T-cell (primary cell): ENCODE measurements around the gene TBL1XR1. TPM values are rescaled to one million over a fixed set of nuclear protein-coding genes. Genes with fewer than 3 reads are reported as not detected.

Source experiments
- ATAC-seq, 4 experiments: fragments of 200-7000 bp in 3 of 4; fragments of 150-1000 bp in 1 of 4; cut with Tn5 transposase; replicated peaks in 1 of 4; 1 replicate in 3 of 4; 2 replicates in 1 of 4; pipeline ENCODE4 v1.10.0; 2021; ENCODE audit warnings: moderate library complexity in 3 of 4, mild to moderate bottlenecking in 2 of 4, moderate number of reproducible peaks in 1 of 4
- CTCF ChIA-PET, 2 donors: fragments of 300-600 bp; sonication (Branson Sonifier 250); formaldehyde crosslinking; loops; one replicate each; lab custom pipeline; 2022; ENCODE audit warnings: antibody characterized with exemption in 2 of 2; lab: Charles Lee
- POLR2A ChIA-PET, 2 donors: fragments of 300-600 bp; sonication (Branson Sonifier 250); formaldehyde crosslinking; loops; one replicate each; lab custom pipeline; 2022; ENCODE audit warnings: antibody characterized with exemption in 2 of 2; lab: Charles Lee
- DNase-seq, 35 experiments: peaks; one replicate each; pipeline versions ENCODE4 v3.0.0 to v3.0.0-alpha.2; 2013 to 2023
- H3K27ac ChIP-seq: one replicate; pipeline ENCODE4 v1.5.1; 2013; ENCODE audit warnings: low read length
- H3K27me3 ChIP-seq, 2 experiments: replicated peaks in 1 of 2; 1 replicate in 1 of 2; 2 replicates in 1 of 2; pipeline versions ENCODE4 v1.6.1 to v1.7.0; 2013; ENCODE audit warnings: low read length in 1 of 2, mixed read lengths in 1 of 2; ENCODE audit not compliant: control insufficient read depth in 2 of 2, insufficient read depth in 2 of 2; ENCODE audit errors: extremely low read depth in 1 of 2
- H3K36me3 ChIP-seq, 2 donors: 1 replicate in 1 of 2; 2 replicates in 1 of 2; pipeline versions ENCODE4 v1.6.1 to v1.7.0; 2013; ENCODE audit warnings: low read length in 1 of 2; ENCODE audit not compliant: control insufficient read depth in 2 of 2, insufficient read depth in 1 of 2; ENCODE audit errors: extremely low read depth in 1 of 2
- H3K4me1 ChIP-seq, 2 experiments: 1 replicate in 1 of 2; 2 replicates in 1 of 2; pipeline versions ENCODE4 v1.6.1 to v1.7.0; 2013; ENCODE audit warnings: low read length in 2 of 2, mixed read lengths in 1 of 2; ENCODE audit not compliant: insufficient read depth in 2 of 2, control insufficient read depth in 1 of 2; ENCODE audit errors: extremely low read depth in 1 of 2
- H3K4me3 ChIP-seq, 2 donors: 1 replicate in 1 of 2; 2 replicates in 1 of 2; pipeline versions ENCODE4 v1.5.1 to v1.7.0; 2013; ENCODE audit warnings: mild to moderate bottlenecking in 2 of 2, low read length in 1 of 2, moderate library complexity in 1 of 2; ENCODE audit not compliant: control insufficient read depth in 1 of 2; ENCODE audit errors: extremely low read depth in 1 of 2
- H3K9me3 ChIP-seq: 2 replicates; pipeline ENCODE4 v1.7.0; 2013
- H3K27ac Mint-ChIP-seq, 2 donors: one replicate each; pipeline ENCODE4 v1.8.0; 2020 to 2021; ENCODE audit warnings: mild to moderate bottlenecking in 2 of 2, mixed read lengths in 2 of 2
- H3K27me3 Mint-ChIP-seq, 2 donors: one replicate each; pipeline ENCODE4 v1.8.0; 2021 to 2022; ENCODE audit warnings: mixed read lengths in 2 of 2
- H3K36me3 Mint-ChIP-seq: one replicate; pipeline ENCODE4 v1.8.0; 2021; ENCODE audit warnings: mixed read lengths
- H3K4me1 Mint-ChIP-seq, 3 donors: one replicate each; pipeline ENCODE4 v1.8.0; 2020 to 2022; ENCODE audit warnings: mixed read lengths in 3 of 3, mild to moderate bottlenecking in 1 of 3
- H3K4me3 Mint-ChIP-seq, 3 donors: one replicate each; pipeline ENCODE4 v1.8.0; 2020 to 2022; ENCODE audit warnings: mild to moderate bottlenecking in 3 of 3, mixed read lengths in 3 of 3, moderate library complexity in 3 of 3
- H3K9me3 Mint-ChIP-seq, 3 donors: one replicate each; pipeline ENCODE4 v1.8.0; 2020 to 2022; ENCODE audit warnings: mixed read lengths in 3 of 3
- WGBS: methylation state at CpG from one replicate; pipeline ENCODE4 v1.1.5; 2013; ENCODE audit warnings: missing lambda C conversion rate; ENCODE audit not compliant: insufficient coverage; 5-methylcytosine and 5-hydroxymethylcytosine counted together
- total RNA-seq, 35 experiments: library from RNA in 6 of 35; stranded (reverse) in 6 of 35; fragments of 120-200 nt in 1 of 35; gene quantifications; one replicate each; pipeline versions ENCODE4 v1.2.1 to v1.2.4 and lab custom pipeline; 2013 to 2026

TBL1XR1 gene
- total RNA-seq, 5 donors from 2014 or later (not counting 1 experiment from before 2014, with no cell fraction given), result 120 to 156 (median 140) TPM

DNA sequence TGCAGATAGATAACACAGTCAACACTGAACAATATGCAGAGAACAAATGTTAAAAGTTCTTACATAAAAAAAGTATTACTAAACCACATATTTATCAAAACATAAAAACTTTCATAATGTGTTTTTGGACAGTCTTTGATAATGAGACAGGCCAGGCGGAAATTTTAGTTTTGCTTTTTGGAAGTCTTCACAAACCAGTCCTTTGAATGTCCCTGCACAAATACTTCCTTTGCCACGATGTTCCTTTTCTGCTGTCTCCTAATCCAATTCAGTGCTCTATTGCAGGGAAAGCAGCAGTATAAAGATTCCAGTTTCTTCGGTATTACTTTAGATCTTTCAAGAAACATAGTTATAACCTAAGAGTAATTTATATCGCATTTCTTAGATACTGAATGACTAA, 135.9 kb downstream of the TBL1XR1 start:
- Histone ChIP-seq H3K9me3 (no peaks in the 10 kb centered on the region), H3K27ac (no peak overlapping the region), H3K4me3 (no peak overlapping the region), H3K36me3 (peaks cover 0 to 4% of the 10 kb centered on the region in 2 donors), H3K27me3 (no peaks in the 10 kb centered on the region), H3K4me1 (peaks cover 7 to 13% of the 10 kb centered on the region in 2 experiments)
- CTCF ChIA-PET, result no interaction called here
- H3K27me3 Mint-ChIP-seq, result no peaks in the 10 kb centered on the region
- DNase-seq, result no peak
- H3K4me3 Mint-ChIP-seq, result no peak overlapping the region
- H3K4me1 Mint-ChIP-seq, result peaks cover 26 to 61% (median 49%) of the 10 kb centered on the region in 3 donors
- no peaks in the 10 kb centered on the region for H3K9me3 Mint-ChIP-seq
- no peak for ATAC-seq
- H3K27ac Mint-ChIP-seq, result no peak overlapping the region
- 83% methylated on average over 1 of the region's 4 CpGs for WGBS
- POLR2A ChIA-PET, result no interaction called here
- peaks cover 18% of the 10 kb centered on the region for H3K36me3 Mint-ChIP-seq

GRCh38 chr3:177060492-177060891, 136.8 kb downstream of the TBL1XR1 start:
- no peaks in the 10 kb centered on the region for H3K27me3 Mint-ChIP-seq
- peak in 1 of 4 experiments; percentile 36 for ATAC-seq
- no peaks in the 10 kb centered on the region for H3K9me3 Mint-ChIP-seq
- H3K4me3 Mint-ChIP-seq, result no peak overlapping the region
- ChIA-PET POLR2A (no interaction called here), CTCF (interaction anchor here (0.6 to 1.5 kb wide), 2 partner anchors 9 to 411 kb away, joined by 6 read pairs; no protein-coding TSS in a partner anchor)
- peak overlapping the region in 1 of 2 donors; percentile 34 for H3K27ac Mint-ChIP-seq
- peaks cover 17 to 61% (median 47%) of the 10 kb centered on the region in 3 donors for H3K4me1 Mint-ChIP-seq
- peaks cover 0 to 4% of the 10 kb centered on the region in 2 donors for H3K36me3 ChIP-seq
- no peak overlapping the region for H3K27ac ChIP-seq
- peaks cover 7 to 15% of the 10 kb centered on the region in 2 experiments for H3K4me1 ChIP-seq
- DNase-seq, result no peak
- no peak overlapping the region for H3K4me3 ChIP-seq
- WGBS, result no CpG with 5 or more reads among the region's 1 CpG
- no peaks in the 10 kb centered on the region for H3K9me3 ChIP-seq
- peaks cover 15% of the 10 kb centered on the region for H3K36me3 Mint-ChIP-seq
- no peaks in the 10 kb centered on the region for H3K27me3 ChIP-seq

- DNase-seq, result no peak
- no peak overlapping the region for H3K4me3 ChIP-seq
- ATAC-seq, result no peak
- 100% methylated on average over 1 of the region's 2 CpGs for WGBS
- H3K27ac Mint-ChIP-seq, result peak overlapping the region in 1 of 2 donors; percentile 30
- H3K9me3 Mint-ChIP-seq, result no peaks in the 10 kb centered on the region
- H3K36me3 ChIP-seq, result no peaks in the 10 kb centered on the region
- H3K4me1 Mint-ChIP-seq, result peaks cover 11 to 55% (median 45%) of the 10 kb centered on the region in 3 donors
- ChIA-PET POLR2A (interaction anchor here (0.7 to 1.0 kb wide), 3 partner anchors 12 to 772 kb away, joined by 3 read pairs; no protein-coding TSS in a partner anchor), CTCF (interaction anchor here (0.6 to 0.9 kb wide), 3 partner anchors 140 to 719 kb away, joined by 4 to 8 read pairs (median 4); no protein-coding TSS in a partner anchor)
- no peaks in the 10 kb centered on the region for H3K27me3 Mint-ChIP-seq
- no peaks in the 10 kb centered on the region for H3K27me3 ChIP-seq
- H3K4me1 ChIP-seq, result peaks cover 7 to 15% of the 10 kb centered on the region in 2 experiments
- H3K9me3 ChIP-seq, result no peaks in the 10 kb centered on the region
- H3K36me3 Mint-ChIP-seq, result peaks cover 9% of the 10 kb centered on the region
- no peak overlapping the region for H3K4me3 Mint-ChIP-seq
- H3K27ac ChIP-seq, result no peak overlapping the region
Measured at GRCh38 chr3:177058648-177059047, 138.6 kb downstream of the TBL1XR1 start.

DNA sequence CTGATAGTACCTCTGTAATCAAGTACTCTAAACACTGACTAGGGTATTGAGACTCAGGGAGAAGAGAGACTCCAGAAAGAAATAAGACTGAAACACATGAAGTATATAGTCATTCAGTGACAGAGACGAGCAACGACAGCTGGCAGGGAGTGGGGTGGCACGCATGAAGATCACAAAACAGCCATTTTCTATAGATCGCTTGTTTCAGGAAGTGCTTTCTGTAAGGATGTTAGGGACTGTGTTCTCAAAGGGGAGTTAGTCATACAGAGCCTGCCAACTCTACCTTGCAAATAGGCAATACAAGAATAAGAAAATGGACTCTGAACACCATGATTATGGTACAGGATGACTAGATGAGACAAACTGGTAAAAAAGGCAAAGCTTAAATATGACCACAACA, 139.5 kb downstream of the TBL1XR1 start:
- H3K4me3 Mint-ChIP-seq, result no peak overlapping the region
- peaks cover 5 to 48% (median 37%) of the 10 kb centered on the region in 3 donors for H3K4me1 Mint-ChIP-seq
- no peak overlapping the region for H3K4me3 ChIP-seq
- ChIA-PET CTCF (interaction anchor here in 1 of 2 donors (0.6 to 0.9 kb wide), 2 partner anchors 141 to 249 kb away, joined by 3 to 4 read pairs; no protein-coding TSS in a partner anchor), POLR2A (interaction anchor here (0.6 to 1.0 kb wide), 6 partner anchors 11 to 1125 kb away, joined by 3 to 6 read pairs (median 3); no protein-coding TSS in a partner anchor)
- H3K9me3 Mint-ChIP-seq, result no peaks in the 10 kb centered on the region
- no peaks in the 10 kb centered on the region for H3K27me3 Mint-ChIP-seq
- H3K27ac Mint-ChIP-seq, result no peak overlapping the region
- DNase-seq, result peak in 31 of 35 experiments; percentile 3 to 57 (median 13)
- peaks cover 5 to 15% of the 10 kb centered on the region in 2 experiments for H3K4me1 ChIP-seq
- H3K36me3 Mint-ChIP-seq, result peaks cover 3% of the 10 kb centered on the region
- H3K36me3 ChIP-seq, result peaks cover 0 to 4% of the 10 kb centered on the region in 2 donors
- H3K27me3 ChIP-seq, result no peaks in the 10 kb centered on the region
- WGBS, result no CpG with 5 or more reads among the region's 4 CpGs
- H3K9me3 ChIP-seq, result no peaks in the 10 kb centered on the region
- H3K27ac ChIP-seq, result peak overlapping the region; percentile 25
- peak; percentile 85 to 94 (median 89) for ATAC-seq

DNA sequence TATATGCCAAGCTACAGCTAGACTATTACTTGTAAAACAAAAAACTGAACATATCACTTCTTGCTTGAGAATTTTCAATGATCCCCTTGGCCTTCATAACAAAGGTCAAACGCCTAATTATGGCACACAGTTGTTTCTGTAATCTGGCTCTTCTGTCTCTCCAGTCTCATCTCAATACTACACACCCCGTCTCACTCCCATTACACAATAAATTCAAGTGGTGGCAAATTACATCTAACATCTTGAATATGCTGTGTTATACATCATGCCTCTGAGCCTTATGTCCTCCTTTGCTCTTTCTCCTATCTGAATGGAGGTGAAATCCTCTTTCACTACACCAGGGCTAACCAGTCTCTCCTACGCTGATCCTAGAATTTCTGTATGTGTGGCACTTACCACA, 140.4 kb downstream of the TBL1XR1 start:
- no peaks in the 10 kb centered on the region for H3K27me3 Mint-ChIP-seq
- WGBS, result 88% methylated on average over 2 of the region's 3 CpGs
- Histone ChIP-seq H3K4me3 (no peak overlapping the region), H3K27me3 (no peaks in the 10 kb centered on the region), H3K4me1 (peaks cover 4 to 15% of the 10 kb centered on the region in 2 experiments), H3K36me3 (peaks cover 0 to 4% of the 10 kb centered on the region in 2 donors), H3K27ac (peak overlapping the region; percentile 25), H3K9me3 (no peaks in the 10 kb centered on the region)
- H3K4me1 Mint-ChIP-seq, result peaks cover 5 to 39% (median 31%) of the 10 kb centered on the region in 3 donors
- ChIA-PET CTCF (interaction anchor here in 1 of 2 donors (0.6 kb wide), 1 partner anchor 67 kb away, joined by 3 read pairs; no protein-coding TSS in a partner anchor), POLR2A (no interaction called here)
- H3K4me3 Mint-ChIP-seq, result no peak overlapping the region
- H3K27ac Mint-ChIP-seq, result no peak overlapping the region
- H3K9me3 Mint-ChIP-seq, result no peaks in the 10 kb centered on the region
- peaks cover 3% of the 10 kb centered on the region for H3K36me3 Mint-ChIP-seq
- ATAC-seq (no peak), DNase-seq (no peak)

DNA sequence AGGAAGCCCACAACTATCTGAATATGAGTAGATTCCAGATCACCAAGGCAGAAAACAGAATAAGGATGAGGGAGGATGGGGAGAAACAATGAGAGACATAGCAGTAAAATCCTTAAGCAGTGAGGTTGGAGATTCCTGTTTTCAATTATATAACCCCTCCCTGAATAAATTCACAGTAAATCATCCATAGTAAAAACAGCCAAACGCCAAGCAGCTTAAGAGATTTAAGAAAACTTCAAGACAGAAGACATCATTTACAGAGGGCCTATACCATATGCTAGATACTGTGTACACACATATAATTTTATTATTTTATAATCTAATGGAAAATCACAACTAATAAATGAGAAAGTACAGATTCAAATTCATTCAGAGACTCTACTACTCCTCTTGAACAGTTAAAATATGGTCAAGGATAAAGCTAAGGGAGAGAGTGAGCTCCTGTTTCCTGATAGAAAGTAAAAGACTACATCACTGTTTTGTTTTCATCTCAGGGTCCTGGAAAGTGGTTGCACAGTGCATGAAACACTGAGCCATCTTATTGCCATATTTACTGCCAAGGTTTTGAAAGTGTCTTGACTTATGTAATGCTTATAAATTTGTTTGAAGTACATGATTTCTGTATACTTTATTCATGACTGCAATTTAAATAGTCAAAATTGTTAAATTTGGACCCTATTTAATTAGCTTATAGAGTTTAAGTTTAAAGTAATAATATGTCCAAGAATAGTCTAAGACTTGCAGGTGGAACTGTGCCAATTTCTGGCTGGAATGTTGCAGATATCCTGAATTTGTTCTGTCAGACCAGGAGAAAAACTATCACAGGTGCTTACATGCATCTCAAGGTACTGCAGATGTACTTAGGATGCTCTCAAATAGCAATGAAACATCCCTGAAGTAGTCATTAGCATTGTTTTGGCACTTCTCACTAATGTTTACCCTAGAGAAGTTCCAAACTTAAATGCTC, 141.4 kb downstream of the TBL1XR1 start:
- no CpG with 5 or more reads among the region's 1 CpG for WGBS
- H3K36me3 ChIP-seq, result peaks cover 0 to 4% of the 10 kb centered on the region in 2 donors
- H3K4me3 ChIP-seq, result no peak overlapping the region
- DNase-seq (no peak), ATAC-seq (no peak)
- no peaks in the 10 kb centered on the region for H3K9me3 ChIP-seq
- H3K27ac Mint-ChIP-seq, result peak overlapping the region; percentile 29 to 79
- ChIA-PET POLR2A (no interaction called here), CTCF (interaction anchor here in 1 of 2 donors (0.6 kb wide), 1 partner anchor 68 kb away, joined by 3 read pairs; no protein-coding TSS in a partner anchor)
- H3K4me1 ChIP-seq, result peaks cover 4 to 18% of the 10 kb centered on the region in 2 experiments
- H3K4me3 Mint-ChIP-seq, result no peak overlapping the region
- H3K9me3 Mint-ChIP-seq, result no peaks in the 10 kb centered on the region
- H3K4me1 Mint-ChIP-seq, result peaks cover 14 to 40% (median 30%) of the 10 kb centered on the region in 3 donors
- H3K27ac ChIP-seq, result no peak overlapping the region
- H3K36me3 Mint-ChIP-seq, result peaks cover 3% of the 10 kb centered on the region
- no peaks in the 10 kb centered on the region for H3K27me3 Mint-ChIP-seq
- no peaks in the 10 kb centered on the region for H3K27me3 ChIP-seq
